Middle frontal gyrus (tissue), 1 donor: ENCODE measurements around the gene PITPNM3.
A peak's percentile ranks its signal among the peaks of the same experiment; 100 is the strongest.

Experiments
- DNase-seq: peaks from one replicate; pipeline ENCODE4 v3.0.0-alpha.2; 2015; ENCODE audit warnings: low spot score; ENCODE audit errors: extremely low spot score

PITPNM3 gene

DNA sequence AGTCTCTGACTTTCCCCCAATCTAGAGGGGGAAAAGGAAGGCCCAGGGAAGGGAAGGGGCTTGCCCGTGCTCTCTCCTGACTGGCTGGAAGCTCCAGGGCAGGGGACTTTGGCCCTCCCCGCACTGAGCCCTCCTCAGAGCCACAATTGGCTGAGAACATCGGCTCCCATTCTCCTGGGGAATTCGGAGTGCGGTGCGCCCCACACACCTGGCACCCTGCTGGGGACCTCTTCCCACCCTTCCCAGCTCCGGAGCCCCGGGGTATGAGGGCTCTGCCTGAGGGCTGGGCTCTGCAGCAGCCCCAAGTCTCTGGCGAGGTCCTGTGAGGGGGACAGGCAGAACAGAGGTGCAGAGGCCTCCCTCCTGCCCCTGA lies 76.1 kb downstream of the PITPNM3 start:
- no peak for DNase-seq

DNA sequence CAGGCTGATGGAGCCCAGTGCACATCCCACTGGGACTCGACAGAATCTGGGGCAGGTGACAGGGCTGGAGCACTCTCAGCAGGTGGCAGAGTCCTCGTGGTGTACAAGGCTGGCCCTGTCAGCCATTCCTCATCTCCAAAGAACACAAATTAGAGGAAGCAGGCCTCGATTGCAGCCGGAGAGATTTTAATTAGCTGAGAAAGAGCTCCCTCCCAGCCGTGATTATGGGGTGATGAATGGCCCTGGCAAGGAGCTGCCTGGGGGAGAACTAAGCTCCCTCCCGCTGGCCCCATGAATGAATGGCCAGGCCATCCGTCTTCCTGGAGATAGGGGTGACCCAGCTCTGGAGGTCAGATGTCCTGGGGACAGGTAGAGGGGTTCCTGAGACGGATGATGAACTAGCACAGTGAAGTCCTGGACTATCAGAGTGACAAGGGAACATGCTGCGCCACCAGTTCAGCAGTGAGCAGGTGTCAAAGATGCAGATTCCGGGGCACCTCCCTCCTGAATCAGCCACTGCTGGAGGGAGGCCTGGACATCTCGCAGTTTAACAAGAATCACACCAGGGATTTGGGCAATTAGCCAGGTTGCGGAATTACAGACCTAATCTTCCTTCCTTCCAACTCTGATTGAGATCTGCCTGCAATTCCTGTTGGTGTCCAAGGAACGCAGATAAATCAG lies 76.6 kb downstream of the PITPNM3 start:
- DNase-seq = no peak

DNA sequence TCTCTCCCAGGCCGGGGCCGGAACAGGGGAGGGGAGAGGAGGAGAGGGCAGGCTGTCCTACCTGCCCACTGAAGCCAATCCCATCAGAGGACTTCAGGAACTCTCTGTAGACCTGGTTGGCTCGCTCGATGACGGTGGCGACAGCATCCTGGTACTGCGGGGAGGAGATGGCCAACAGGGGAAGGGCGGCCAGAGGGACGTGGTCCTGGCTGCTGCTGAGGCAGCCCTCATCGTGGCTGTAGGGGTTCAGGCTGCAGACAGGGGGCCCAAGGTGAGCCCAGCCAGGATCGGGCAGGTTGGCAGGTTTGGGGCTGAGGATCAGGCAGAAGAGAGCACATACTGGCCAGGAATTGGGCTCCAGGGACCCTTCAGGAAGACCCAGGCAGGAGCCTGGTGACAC lies 77.9 kb downstream of the PITPNM3 start:
- no peak for DNase-seq

DNA sequence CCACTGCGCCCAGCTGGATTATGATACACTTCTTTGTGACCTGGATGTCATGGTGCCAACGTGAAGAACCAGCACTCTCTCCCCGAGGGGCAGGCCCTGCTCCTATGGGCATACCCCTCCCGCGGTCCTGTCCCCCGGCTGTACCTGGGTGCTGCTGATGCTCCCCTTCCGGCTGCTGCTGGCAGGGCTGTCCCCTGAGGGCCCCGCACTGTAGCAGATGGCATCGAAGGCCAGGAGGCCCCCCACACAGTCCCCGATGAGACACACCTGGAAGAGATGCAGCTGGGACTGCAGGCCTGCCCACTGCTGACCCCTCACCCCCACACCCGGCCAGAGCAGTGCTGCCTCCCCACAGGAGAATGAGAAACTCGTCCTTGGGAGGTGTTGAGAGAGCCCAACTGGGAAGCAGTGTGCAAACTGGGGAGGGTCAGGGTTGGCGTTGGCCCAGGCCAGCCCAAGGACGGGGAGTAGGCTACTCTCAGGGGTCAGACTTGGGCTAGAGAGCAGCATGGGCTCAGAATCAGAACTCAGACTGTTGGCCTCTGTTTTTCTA lies 78.4 kb downstream of the PITPNM3 start:
- no peak for DNase-seq

DNA sequence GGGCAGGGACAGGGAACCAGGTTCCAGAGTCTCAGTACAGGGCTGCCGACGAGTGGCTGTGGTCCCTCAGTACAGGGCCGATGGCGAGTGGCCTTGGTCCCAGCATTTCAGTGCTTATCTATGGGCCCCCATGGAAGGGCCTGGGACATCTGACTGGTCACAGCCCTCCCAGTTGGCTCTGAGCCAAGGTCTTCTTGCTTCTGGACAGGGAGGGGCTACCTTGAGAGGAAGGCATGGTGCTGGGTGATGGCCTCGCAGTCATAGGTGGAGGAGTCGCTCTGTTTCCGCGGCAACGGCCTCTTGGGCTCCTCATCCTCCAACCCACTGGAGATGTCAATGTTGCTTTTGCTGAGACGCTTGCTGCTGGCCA lies 79.6 kb downstream of the PITPNM3 start:
- DNase-seq = no peak

DNA sequence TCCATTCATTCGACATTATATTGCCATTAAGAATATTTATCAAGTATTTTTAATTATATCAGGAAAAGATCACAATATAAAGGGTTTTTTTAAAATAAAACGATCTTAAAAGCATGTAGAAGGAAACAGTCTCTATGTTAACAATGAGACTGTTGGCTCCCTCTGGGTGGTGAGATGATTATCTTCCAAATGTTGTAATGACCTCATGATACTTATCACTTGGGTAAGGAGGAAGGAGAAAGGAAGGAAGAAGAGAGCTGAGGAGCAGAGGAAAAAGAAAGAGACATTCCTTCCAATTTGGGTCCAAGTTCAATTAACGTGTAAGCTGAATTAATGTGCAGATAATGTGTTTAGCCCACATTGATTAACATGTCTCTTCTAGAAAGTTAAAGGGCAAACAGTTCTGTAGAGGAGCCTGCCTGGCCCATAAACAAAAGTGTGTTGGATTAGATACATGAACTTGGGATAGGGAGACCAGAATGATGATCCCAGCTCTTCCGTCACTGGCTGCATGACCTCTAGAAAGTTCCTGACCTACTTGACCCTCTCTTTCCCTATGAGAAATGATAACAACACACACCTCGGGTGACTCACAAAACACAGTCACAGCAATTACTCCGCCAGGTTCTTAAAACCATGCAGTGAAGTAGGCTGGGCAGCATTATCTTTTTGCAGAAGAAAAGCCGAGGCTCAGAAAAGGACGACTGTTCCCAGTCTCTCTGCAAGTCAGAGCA lies 80.1 kb downstream of the PITPNM3 start:
- DNase-seq = no peak

DNA sequence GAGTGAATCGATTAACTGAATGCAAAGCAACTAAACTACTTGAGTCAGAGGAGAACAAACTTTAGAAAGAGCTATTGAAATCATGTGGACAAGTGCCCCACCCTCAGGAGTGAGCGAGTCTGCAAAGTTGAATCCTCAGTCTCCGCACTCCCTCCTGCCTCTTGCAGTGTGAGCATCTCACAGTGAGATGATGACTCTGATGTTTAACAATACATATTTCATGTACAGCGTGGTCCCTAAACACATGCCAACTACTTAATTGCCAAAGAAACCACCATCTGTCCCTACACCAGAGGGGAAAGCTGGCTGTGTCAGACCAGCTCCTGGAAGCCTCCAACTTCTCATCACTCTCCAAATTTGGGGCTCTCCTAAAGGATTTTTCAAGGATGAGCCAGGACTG lies 80.9 kb downstream of the PITPNM3 start:
- no peak for DNase-seq

DNA sequence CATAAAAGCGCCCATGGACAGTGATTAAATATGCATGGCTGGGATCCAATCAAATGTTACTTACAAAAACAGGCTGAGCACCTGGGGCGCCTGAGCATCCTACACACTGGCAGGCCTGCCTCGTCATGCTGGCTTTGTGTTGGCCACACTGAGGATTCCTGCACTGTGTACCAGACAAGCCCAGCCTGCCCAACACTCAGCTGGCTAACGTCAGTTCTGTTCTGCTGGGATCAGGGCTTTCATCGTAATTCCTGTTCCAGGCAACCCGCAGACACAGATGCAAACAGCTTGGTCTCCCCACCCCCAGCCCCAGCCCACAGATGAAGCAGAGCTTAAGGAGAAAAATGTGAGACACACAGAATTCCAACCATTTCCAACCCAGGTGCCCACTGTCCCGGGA lies 81.4 kb downstream of the PITPNM3 start:
- no peak for DNase-seq

DNA sequence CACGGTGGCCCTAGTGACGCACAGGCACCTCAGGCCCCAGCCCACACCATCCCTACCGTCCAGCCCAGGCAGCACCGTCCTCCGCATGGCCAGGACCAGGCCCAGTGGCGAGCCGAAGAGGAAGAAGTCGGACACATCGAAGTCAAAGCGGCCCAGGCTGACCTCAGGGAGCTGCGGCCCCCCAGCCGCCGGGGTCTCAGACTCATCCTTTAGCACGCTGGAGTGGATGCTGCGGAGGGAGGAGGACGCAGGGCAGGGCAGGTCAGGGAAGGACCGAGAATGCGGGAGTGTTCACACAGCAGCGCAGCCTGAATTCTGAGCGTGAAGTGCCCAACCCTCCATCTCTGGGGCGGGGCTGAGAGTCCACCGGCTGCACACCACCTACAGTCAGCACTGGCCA lies 82.0 kb downstream of the PITPNM3 start:
- DNase-seq = no peak

DNA sequence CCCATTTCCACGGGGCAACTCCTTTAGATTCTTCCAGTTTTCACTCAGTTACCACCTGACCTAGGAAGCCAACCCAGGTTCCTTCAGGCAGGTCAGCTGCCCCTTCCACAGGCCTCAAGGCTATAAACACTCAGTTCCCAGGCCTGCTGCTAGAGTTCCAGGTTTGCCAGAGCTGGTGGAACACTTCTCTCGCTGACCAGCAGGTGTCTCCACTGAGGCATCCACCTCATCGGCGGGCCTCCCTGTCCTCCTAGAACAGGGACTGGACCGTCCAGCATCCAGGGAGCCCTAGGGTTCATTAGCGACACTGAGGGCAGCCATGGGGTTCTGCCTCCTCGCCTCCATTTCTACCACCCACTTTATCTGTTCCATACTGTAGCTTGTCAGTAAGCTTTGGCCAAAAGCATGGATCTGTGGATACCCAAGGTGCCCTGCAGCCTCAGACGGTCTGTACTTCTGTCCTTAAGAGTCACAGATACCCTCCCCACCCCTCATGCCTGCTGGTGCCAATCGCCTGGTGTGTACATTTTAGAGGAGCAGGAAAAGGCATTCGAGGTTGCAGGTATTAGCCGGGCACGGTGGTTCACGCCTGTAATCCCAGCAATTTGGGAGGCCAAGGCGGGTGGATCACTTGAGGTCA lies 83.1 kb downstream of the PITPNM3 start:
- DNase-seq = peak; percentile 56

DNA sequence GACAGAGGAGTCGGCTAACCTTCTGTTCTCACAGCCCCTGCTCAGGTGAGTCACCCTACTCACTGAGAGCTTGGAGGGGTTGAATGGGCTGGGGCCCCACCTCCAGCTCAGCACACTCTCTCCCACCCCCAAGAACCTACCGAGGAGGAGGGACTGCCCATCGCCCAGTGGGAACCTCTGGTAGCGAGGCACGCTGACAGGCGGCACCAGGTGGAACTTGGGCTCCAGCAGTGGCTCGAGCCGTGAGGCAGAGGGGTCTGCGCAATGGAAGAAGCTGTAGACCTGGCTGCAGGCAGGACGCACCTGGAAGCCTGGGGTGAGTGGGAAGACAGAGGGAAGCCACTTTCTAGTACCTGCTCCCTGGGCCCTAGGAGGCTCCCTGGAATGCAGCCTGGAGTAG lies 83.8 kb downstream of the PITPNM3 start:
- DNase-seq = no peak

DNA sequence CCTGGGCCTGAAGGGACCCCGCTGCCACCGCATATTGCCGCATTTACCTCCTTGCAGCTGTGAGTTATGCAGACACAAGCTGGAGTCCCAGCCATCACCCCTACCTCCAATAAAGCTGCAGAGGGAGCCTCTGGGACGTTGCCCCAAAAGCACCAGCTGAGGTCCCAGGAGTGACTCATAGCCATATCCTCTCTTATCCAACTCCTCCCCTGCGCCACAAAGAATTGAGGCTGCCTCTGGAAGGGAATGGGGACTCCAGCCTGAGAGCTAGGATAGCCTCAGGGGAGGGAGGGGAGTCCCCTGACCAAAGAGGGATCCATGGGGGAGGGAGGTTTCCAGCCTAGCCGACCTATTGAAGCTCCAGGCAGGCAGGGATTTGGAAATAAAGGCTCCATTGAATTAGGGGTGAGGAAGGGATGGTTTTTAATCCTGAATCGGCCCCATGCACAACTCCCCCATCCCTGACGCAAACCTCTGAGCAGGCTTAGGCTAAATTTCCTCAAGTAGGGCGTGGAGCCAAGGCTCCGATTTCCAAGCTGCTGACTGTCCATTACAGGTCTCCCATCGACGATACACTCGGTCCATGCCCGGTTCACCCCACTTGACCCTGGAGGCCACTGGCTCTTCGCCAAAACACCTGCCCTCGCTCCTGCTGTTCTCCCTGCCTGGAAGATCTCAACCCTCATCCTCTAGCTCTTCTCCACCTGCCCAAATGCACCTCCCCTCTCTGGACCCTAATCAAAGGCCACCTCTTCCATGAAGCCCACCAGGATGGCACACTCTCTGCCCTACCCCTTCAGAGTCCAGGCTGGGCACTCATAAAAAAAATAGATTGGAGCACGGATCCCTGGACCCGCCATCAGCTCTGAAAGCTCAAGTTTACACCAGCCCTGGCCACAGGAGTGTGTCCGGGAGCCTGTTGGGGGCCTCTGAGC lies 84.6 kb downstream of the PITPNM3 start:
- DNase-seq = no peak

DNA sequence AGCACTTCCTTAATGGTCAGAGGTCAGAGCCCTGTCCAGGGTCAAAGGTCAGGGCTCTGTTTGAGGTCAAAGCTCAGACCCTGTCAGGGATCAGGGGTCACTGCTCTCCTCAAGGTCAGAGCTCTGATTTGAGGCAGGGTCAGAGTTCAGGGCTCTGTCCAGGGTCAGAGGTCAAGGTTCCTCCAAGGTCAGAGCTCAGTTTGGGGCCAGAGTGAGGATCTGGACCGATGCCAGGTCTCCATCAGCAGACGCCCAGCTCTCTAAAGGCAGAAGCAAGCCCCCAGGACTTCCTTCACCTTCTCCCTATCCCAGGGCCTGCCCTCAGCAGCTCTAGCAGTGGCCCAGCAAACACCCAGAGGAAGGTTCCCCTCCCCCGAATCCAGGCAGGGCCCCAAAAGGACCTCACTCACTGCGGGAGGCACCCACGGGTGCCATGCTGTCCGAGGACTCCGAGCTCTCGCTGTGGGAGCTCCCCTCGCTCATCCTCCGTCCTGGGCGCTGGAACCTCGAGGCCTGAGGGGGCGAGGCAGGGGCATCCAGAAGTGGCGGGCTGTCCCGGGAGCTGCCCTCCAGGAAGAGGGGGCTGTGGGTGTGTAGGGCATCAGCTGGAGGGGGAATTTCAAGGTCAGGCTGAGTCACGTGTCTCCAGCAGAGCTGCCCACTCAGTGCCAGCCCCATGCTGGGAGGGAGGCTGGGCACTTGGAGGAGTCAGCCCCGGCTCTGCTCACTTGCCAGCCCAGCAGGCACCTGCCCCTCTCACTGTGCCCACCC lies 85.4 kb downstream of the PITPNM3 start:
- DNase-seq = no peak

DNA sequence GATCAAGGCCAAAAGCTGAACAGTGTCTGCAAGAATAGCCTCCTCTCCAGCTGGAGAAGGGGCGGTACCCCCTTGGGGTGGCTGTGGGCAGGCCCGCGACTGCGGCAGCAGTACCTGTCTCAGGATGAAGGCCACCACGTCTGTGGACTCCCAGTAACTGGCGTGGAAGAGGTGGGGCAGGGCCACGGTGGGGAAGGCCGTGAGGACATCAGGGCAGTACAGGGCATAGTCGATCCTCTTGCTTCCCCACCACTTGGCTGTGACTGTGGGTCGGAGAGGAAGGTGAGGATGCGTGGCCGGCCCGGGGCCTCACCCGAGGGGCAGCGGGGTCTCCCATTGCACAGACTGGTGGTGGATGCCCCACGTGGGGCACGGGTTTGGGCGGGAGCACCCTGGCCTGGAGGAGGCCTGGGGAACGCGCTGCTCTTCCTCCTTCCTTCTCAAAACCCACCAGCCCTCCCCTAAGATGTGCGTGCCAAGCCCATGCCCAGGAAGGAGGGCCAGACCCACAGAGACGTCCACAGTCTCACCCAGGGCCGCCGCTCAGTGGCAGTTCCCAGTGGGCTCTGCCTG lies 86.1 kb downstream of the PITPNM3 start:
- no peak for DNase-seq

DNA sequence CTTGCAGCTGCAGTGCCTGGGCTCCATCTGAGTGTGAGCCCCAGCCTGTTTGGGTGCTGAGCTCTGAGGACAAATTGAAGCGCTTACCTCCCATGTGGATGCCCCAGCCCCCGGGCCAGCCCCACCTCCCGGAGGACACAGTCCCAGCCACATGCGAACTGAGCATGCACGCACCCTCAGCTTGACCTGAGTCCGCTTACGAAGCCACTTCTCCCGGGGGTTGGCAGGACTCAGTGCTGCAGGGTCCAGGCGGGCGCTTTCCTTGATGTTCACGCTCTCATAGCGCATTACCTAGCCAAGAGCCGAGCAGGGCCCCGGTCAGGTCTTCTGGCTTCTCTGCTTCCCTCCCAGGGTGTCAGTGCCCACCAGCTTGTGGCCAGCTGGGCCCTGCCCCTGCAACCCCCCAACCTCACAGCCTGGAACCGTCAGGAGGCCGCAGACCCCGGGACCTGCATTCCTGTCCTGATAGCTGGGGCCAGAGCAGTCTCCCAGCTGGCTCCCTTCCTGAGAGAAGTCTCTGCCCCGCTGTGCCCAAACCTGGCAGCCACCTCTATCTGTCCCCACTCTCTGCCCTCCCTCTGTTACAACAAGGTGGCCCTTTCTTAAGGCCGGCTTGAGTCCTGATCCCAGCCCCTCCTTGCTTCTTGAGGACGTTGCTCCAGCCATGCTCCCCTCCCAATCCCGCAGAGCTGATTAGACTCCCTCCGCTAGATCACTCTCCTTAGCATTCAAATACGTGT lies 88.1 kb downstream of the PITPNM3 start:
- no peak for DNase-seq

DNA sequence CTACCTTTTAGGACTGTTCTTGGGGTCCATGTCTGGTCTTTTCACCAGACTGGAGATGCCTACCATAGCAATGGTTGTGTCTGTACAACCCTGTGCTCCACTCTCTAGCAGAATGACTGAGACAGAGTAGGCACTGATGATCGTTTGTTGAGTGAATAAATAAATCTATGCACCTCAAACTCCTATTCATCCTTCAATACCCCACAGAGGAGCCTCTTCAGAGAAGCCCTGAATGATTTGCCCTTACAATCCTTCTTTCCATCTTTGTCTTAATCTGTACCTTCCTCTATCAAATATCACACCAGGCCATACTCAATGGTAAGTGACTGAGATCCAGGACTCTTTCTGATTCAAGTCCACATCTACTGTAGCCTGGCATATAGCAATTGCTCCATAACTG lies 88.8 kb downstream of the PITPNM3 start:
- DNase-seq = no peak

DNA sequence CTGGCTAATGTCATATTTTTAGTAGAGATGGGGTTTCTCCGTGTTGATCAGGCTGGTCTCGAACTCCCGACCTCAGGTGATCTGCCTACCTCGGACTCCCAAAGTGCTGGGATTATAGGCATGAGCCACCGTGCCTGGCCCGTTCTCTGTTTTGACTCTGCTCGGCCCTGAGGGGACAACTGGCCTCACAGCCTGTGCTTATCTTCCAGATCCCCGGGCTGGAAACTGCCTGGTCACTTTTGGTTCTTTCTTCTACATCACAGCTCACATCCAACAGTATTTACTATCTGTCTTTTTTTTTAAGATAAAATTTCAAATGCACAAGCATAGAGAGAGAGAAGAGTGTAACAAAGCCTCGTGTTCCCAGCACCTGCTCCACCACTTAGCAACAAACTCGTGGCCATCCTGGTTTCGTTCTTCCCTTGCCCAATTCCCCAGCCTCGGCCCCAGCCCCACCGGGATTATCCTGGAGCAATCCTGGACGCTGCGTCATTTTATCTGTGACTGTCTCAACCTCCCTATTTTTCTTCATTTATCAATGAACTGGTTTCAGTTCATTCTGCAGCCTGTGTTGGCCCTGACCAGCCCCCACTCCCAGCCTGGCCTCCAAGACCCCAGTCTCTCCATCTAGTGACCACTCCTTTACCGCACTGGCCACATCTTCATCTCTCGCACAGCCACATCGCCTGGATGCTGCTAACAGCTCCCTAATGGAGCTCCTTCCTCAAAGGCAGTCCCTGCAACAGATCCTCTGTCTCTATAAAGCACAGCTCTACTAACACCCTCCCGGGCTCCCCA lies 91.0 kb downstream of the PITPNM3 start:
- DNase-seq = no peak

DNA sequence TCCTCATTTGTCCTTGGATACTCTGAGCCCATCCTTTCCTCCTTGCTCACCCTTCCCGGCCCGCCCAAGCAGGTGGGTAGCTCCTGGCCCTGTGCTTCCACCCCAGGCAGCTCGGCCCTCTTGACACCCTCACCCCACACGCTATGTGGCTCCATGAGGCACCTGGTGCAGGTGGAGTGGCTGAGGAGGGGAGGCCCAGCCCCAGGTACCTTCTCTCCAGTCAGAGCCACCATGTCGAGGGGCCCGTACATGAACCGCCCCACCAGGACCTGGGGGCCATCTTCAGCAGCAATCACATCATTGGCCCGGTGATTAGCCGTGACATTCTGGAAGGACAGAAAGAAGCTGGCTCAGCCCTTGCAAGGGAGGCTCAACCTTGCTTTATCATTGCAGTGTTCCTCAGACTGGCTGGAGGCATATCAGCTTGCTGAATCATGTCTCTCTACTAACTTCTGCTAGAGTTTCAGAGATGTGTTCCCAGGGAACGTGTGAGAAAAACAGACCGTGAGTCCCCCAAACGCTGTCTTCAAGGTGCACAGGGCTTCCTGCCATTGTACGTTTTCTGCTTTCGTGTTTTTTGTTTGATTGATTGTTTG lies 91.8 kb downstream of the PITPNM3 start:
- no peak for DNase-seq
